Measurements from ENCODE around the gene BHLHE23.

BHLHE23 gene

DNA sequence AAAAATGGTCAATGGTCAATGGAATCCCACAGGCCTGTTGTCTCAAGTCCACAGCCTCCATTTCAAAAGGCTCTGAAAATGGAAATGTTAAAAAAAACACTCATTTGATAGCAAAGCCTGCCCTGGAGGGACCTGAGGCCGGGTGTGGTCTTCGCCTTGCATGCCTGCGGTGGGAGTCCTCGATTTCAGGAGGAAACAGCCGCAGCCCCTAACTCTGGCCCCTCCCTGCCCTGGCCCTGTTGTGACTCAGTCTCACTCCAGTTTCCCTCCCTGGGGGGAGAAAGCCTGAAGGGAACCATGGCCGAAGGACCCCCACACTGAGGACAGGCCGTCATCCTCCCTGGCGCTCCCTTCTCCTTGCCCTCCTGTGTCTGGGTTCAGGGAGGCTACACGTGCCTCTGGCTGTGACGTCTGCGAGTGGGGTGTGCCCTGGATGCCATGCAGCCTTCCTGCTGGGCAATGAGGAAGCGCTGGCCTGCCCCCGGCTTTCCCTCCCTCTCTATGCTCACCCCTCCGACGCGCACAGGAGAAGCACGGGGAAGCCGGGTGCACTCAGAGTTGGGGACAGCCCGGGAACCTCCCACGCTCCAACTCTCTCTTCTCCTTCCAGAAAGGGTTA, 9.2 kb downstream of the BHLHE23 start:
- DNase-seq = no peak
- Histone ChIP-seq H3K27me3 (replicated peaks; ENCODE audit: insufficient read depth, low read length) (peaks cover 94% of the 10 kb centered on the region), H3K9me2 (replicated peaks; ENCODE audit: insufficient read depth, low read length) (no peaks in the 10 kb centered on the region), H3K4me3 (ENCODE audit: low read length) (no peak overlapping the region), H3K4me1 (ENCODE audit: low read length) (no peaks in the 10 kb centered on the region), H4K20me1 (ENCODE audit: insufficient read depth, low read length) (no peaks in the 10 kb centered on the region), H3K9me3 (replicated peaks; ENCODE audit: insufficient read depth, low read length) (no peaks in the 10 kb centered on the region), H2AFZ (ENCODE audit: low read length) (no peak overlapping the region), H3K36me3 (replicated peaks; ENCODE audit: insufficient read depth, low read length) (no peaks in the 10 kb centered on the region), H3F3A (ENCODE audit: insufficient read depth, low read length) (no peaks in the 10 kb centered on the region), H3K79me2 (ENCODE audit: low read length) (no peaks in the 10 kb centered on the region), H3K27ac (ENCODE audit: low read length) (no peak overlapping the region), H3K4me2 (ENCODE audit: low read depth, low read length) (no peak overlapping the region), H3K9ac (ENCODE audit: low read length) (no peak overlapping the region)
- no peak for TF ChIP-seq EZH2phosphoT487 (IDR thresholded peaks at IDR 0.05; ENCODE audit: low read length)
- TF ChIP-seq EZH2 (optimal IDR thresholded peaks at IDR 0.05; ENCODE audit: low read depth, low read length) = no peak
- TF ChIP-seq, protein P1, sequence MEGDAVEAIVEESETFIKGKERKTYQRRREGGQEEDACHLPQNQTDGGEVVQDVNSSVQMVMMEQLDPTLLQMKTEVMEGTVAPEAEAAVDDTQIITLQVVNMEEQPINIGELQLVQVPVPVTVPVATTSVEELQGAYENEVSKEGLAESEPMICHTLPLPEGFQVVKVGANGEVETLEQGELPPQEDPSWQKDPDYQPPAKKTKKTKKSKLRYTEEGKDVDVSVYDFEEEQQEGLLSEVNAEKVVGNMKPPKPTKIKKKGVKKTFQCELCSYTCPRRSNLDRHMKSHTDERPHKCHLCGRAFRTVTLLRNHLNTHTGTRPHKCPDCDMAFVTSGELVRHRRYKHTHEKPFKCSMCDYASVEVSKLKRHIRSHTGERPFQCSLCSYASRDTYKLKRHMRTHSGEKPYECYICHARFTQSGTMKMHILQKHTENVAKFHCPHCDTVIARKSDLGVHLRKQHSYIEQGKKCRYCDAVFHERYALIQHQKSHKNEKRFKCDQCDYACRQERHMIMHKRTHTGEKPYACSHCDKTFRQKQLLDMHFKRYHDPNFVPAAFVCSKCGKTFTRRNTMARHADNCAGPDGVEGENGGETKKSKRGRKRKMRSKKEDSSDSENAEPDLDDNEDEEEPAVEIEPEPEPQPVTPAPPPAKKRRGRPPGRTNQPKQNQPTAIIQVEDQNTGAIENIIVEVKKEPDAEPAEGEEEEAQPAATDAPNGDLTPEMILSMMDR (IDR thresholded peaks at IDR 0.05; ENCODE audit: low read length) = no peak

DNA sequence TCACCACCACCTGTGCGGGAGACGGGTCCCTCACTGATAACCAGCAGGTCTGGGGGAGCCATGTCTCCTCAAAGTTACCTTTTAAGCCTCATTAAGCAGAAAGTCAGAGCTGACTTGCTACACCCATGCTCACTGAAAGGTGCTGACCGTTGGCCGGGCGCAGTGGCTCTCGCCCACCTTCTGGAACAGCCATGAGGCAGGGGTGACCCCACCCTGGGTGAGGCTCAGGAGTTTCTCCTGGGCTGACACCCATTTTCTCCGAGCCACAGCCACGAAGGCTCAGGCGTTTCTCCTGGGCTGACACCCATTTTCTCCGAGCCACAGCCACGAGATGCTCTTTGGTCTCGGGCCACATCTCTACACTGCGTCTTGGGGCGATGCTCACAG, 10.2 kb downstream of the BHLHE23 start:
- no peaks in the 10 kb centered on the region for H3K79me2 ChIP-seq (ENCODE audit: low read length)
- no peak overlapping the region for H2AFZ ChIP-seq (ENCODE audit: low read length)
- H3K27ac ChIP-seq (ENCODE audit: low read length) = no peak overlapping the region
- H3K9ac ChIP-seq (ENCODE audit: low read length) = no peak overlapping the region
- no peaks in the 10 kb centered on the region for H3K9me3 ChIP-seq (replicated peaks; ENCODE audit: insufficient read depth, low read length)
- H3K4me1 ChIP-seq (ENCODE audit: low read length) = no peaks in the 10 kb centered on the region
- TF ChIP-seq EZH2phosphoT487 (IDR thresholded peaks at IDR 0.05; ENCODE audit: low read length) (no peak), EZH2 (optimal IDR thresholded peaks at IDR 0.05; ENCODE audit: low read depth, low read length) (no peak)
- TF ChIP-seq, protein P1 (IDR thresholded peaks at IDR 0.05; ENCODE audit: low read length) = no peak
- H3K36me3 ChIP-seq (replicated peaks; ENCODE audit: insufficient read depth, low read length) = no peaks in the 10 kb centered on the region
- peaks cover 94% of the 10 kb centered on the region for H3K27me3 ChIP-seq (replicated peaks; ENCODE audit: insufficient read depth, low read length)
- no peaks in the 10 kb centered on the region for H4K20me1 ChIP-seq (ENCODE audit: insufficient read depth, low read length)
- no peak for DNase-seq
- H3K4me2 ChIP-seq (ENCODE audit: low read depth, low read length) = no peak overlapping the region
- no peaks in the 10 kb centered on the region for H3K9me2 ChIP-seq (replicated peaks; ENCODE audit: insufficient read depth, low read length)
- no peak overlapping the region for H3K4me3 ChIP-seq (ENCODE audit: low read length)
- H3F3A ChIP-seq (ENCODE audit: insufficient read depth, low read length) = no peaks in the 10 kb centered on the region

DNA sequence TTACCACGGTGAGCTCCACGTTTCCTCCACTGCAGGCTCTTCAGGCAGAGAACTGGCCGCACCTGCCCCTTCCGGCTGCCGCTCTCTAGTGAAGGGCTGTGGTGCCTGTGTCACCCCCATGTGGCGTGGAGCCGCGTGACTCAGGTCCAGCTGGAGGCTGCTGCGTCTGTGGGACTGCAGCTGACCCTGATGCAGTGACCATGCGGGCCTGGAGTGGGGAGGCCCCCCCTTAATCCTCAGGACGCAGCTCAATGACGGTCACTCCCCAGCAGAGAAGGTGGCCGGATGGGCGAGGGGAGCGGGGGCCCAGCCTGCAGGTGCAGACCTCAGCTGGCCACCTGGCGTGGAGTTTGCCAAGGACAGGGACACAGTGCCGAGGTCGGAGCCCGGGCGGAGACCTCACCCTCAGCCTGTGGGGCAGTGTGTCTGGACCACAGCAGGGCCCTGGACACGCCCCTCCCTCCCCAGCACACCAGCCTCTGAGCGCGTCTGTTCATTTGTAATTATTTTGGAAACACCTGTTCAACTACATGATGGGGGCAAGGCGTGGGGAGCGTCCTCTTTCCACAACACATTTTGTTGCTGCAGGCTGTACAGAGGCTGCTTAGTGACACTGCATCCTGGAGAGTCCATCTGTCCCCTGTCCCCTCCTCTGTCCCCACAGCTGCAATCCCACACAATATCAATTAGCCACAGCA, 10.7 kb downstream of the BHLHE23 start:
- no peak overlapping the region for H3K4me3 ChIP-seq (ENCODE audit: low read length)
- no peaks in the 10 kb centered on the region for H3K9me3 ChIP-seq (replicated peaks; ENCODE audit: insufficient read depth, low read length)
- H2AFZ ChIP-seq (ENCODE audit: low read length) = no peak overlapping the region
- no peaks in the 10 kb centered on the region for H3K4me1 ChIP-seq (ENCODE audit: low read length)
- no peak for DNase-seq
- H3K9ac ChIP-seq (ENCODE audit: low read length) = no peak overlapping the region
- no peaks in the 10 kb centered on the region for H3K79me2 ChIP-seq (ENCODE audit: low read length)
- H3K36me3 ChIP-seq (replicated peaks; ENCODE audit: insufficient read depth, low read length) = no peaks in the 10 kb centered on the region
- no peaks in the 10 kb centered on the region for H3F3A ChIP-seq (ENCODE audit: insufficient read depth, low read length)
- no peak overlapping the region for H3K27ac ChIP-seq (ENCODE audit: low read length)
- H3K9me2 ChIP-seq (replicated peaks; ENCODE audit: insufficient read depth, low read length) = no peaks in the 10 kb centered on the region
- no peaks in the 10 kb centered on the region for H4K20me1 ChIP-seq (ENCODE audit: insufficient read depth, low read length)
- H3K27me3 ChIP-seq (replicated peaks; ENCODE audit: insufficient read depth, low read length) = peaks cover 95% of the 10 kb centered on the region
- TF ChIP-seq EZH2 (optimal IDR thresholded peaks at IDR 0.05; ENCODE audit: low read depth, low read length) (no peak), EZH2phosphoT487 (IDR thresholded peaks at IDR 0.05; ENCODE audit: low read length) (no peak)
- TF ChIP-seq, protein P1 (IDR thresholded peaks at IDR 0.05; ENCODE audit: low read length) = no peak
- H3K4me2 ChIP-seq (ENCODE audit: low read depth, low read length) = no peak overlapping the region

All from MM.1S (cell line).